Measurements from ENCODE around the gene CACNA2D3.

Gene CACNA2D3

DNA sequence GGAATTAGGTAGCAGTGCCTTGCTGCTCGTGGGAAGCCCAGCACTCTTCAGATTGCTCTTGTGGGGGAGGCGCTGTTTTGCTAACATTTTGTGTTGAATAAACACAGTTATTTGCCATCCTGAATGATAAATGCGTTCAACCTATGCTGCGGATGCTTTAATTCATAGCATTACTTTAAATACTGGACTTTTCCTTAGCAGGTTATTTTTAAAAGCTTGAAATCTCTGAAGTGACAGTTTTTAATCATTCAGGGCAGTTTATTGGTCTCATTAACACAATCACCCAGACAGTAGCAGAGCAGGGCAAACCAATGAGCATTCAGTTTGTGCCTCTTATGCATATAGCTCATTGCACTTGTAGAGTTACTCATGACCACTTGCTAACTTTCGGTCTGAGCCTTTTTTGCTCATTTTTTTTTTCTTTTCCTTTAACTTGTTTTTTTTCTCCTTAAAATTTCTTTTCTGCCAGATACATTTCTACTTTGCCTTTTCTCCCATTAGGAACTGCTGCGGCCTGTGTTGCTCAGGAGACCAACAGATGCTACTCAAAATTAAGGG is 5.2 kb downstream of the CACNA2D3 start:
- no peak for DNase-seq

DNA sequence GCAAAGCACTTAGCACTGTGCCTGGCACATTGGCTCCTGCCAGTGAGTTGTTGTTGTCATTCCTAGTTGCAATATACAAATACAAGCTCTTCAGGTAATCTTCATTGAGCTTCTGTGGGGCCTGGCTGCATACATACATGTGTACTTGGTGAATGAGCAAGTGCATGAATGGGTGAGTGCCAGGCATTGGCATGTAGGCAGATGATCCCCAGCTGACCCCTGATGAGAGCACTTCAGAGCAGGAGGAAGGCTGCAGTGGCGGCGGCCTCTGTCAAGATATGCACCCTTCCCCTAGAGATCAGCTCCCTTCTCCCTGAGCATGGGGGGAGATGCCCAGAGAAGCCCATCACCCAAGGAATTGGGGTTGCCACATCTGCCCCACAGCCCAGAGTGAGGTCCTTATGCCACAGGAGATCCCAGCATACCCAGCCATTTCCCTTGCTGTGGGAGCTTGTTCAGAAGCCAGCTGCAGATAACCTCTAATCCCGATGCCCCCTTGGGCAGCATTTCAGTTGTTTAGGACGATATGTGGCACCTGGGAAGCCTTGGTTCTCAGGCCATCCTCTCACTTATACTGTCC is 8.8 kb downstream of the CACNA2D3 start:
- no peak for DNase-seq

DNA sequence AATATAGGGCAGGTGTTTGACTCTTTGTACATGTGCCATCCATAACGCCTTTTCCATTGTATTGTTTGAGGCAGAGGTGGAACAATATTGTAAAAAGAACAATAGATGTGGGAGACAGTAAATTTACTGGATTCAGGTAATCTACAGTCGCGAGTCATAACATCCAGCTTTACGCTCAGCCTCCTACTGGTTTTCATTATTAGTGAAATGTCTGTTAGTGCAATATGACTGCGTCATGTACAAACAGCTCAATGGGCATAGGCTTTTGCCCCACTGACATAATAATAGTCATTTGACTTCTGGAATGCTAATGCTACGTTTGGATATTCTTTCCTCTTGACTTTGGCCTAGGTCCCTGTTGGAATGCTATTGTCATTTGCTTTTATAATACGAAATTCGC is 9.5 kb downstream of the CACNA2D3 start:
- no peak for DNase-seq

DNA sequence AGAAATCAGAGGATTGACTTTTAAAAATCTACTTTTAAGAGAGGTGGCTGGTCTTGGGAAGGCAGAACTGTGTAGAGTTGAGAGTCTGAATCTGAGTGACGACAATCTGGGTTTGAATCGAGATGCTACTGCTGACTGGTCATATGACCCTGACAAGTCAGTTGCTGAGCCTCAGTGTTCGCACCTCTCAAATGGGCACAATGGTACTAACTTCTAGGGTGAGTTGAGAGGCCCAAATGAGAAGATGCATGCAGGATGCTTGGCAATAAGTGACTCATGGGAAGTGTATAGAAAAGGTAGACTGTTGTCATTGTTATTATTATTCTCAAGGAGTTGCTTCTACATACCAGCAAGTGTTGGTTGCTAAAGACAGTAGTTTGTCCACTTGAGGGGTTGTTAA is 10.3 kb downstream of the CACNA2D3 start:
- no peak for DNase-seq

DNA sequence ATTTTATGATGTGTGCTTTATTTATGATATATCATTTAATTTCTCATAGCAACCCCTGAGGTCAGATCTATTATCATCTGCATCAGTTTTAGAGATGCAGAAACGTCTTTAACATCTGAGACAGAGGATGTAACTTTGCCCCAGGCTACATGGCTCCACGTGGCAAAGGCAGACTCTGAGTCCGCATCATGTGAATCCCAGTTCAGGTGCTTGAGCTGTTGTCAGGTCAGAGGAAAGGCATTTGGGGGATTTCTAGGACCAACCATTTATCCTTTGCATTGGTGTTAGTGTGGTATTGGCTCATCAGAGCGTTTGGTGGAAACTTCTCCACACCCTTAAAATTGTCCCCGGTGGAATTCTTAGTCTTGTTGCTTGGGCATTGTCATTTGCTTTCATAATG is 10.8 kb downstream of the CACNA2D3 start:
- DNase-seq = no peak

DNA sequence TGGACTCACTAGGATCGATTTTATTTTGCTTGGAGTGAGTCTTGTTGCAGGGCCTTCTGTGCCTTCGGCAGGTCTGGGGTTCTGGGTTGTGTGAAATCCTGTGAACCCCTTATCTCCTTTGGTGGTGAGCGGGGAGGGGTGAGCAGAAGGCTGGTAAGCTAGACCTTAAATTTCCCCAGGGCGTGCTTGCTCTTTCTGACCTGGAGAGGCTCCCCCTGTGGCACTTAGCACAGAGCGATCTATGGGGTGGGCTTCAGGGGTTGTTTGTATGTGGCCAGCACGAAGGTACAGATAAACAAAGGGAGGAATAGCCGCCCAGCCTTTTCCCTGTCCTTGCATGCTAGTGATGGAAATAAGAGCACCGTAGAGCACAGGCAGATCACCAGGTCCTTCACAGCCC is 11.8 kb downstream of the CACNA2D3 start:
- DNase-seq = no peak

DNA sequence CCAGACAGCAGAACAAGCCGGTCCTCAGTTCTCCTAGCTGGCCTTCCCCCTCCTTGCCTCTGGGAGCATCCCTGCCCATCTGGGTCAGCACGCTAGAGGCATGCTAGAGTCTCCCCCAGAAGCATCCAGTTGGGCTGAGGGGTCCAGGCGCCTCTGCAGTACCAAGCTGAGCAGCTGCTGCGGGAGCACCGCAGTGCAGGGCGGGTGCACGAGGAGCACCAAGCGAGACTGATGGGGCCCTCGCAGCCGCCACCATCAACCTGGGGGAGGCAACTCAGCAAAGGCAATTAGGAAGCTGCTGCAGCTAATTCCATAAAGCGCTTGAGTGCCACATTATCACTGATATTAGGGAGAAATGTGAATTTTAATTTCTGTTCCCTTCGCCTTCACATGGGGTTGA is 12.4 kb downstream of the CACNA2D3 start:
- DNase-seq = no peak

DNA sequence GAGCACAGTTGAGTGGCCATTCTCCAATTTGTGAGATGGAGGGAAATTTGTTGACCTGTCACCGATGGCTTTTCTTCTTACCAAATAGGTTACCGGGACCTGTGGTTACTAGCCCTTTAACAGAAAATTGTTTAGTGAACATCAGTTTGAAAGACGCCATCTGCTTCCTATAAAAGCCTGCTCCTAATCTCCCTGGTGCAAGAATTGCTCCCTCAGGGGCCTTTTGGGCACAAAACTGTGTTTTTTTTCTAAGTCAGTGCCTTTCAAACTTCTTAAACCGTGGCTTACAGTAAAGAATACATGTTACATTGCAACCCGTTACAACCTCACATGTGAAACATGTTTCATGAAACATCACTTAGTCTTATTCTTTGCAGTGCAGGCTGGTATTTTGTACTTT is 15.0 kb downstream of the CACNA2D3 start:
- no peak for DNase-seq

DNA sequence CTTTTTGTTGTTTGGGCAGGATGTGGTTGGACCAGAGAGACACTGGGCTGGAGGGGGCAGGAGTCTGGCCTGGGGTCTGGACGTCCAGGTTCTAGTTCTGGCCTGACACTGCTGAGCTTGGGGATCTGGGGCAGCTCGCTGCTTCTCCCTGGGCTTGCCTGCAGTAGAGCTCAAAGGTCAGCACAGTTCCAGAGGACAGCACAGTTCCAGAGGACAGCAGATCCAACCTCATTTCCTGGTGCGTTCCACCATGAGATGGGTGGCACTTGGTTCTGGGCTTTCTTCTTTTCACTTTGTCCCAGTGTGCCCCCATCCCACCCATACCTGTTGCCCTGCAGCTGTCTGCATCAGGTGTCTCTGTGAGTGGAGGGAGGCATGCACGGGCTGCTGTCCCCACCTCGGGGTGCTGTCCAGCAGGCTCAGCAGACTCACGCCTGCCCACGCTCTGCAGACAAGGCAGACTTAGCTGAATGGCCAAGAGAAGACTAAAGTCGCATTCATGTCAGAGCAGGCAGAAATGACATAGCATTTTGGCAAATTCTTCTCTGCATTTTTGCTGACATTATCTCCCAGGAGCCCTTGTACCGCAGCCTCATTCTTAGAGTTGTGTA is 16.7 kb downstream of the CACNA2D3 start:
- DNase-seq = no peak

DNA sequence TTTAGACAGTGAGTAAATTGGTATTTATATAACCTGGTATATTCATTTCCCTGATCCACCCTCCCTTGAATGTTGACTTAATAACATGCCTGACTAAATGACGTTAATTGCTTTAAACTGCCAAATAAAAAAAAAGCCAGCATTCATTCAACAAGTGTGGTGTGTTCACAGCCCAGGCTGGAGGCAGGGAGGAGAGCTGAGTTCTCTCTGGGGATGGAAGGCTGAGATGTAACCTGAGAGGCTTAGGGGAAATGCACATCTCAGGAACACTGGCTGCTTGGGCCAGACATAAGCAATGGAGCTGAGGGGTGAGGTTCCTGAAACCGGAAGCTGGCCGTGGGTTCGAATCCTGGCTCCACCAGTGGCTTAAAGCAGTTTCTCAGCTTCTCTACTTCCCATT is 17.3 kb downstream of the CACNA2D3 start:
- DNase-seq = no peak

DNA sequence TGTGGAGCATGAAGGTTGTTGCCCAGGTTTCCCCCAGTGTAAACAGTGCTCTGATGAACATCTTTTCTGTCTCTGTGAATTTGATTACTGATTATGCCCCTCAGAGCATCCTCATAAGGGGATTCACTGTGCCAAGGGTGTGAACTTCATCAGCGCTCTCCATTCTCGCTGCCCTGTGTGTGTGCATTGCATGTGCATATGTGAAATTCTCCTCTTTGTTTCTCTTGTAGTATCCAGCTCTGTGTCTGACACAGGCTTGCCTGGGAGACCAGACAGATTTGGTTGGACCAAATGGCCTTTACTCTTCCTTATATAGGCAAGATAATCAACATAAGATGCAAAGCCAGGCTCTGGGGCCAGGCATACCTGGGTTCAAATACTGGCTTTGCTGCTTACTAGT is 21.9 kb downstream of the CACNA2D3 start:
- DNase-seq = no peak

DNA sequence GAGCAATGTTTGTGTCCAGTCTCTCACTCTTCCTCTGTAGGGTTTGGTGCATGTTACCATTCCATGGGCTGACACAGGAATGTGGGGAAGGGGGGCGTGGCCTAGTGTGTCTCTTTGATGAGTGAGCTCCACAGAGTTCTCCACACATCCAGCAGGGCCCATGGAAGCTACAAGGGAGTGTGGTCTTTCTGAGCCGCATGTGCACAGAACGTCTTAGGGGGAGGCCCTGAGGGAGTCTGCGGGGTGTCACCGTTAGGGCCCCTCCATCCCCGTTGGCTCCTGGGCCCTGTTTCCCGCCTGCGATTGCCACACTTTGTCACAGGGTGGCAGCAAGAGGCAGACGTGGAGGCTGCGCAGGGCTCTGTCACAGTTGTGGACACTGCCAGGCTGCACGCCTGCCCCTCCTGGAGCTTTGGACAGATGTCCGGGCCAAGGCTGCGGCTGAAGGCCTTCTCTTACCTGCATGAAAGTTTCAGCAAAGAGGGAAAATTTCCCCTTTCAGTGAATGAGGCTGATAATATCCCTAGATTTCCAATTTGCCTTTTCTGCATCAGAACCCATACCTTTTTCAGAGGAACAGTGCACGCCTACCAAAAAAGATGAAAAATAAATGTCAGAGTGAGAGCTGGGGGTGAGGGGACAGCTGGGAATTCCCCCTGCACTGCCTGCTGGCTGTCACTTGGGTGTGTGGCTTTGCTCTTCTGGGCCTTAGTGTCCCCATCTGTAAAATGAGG is 24.3 kb downstream of the CACNA2D3 start:
- no peak for DNase-seq

DNA sequence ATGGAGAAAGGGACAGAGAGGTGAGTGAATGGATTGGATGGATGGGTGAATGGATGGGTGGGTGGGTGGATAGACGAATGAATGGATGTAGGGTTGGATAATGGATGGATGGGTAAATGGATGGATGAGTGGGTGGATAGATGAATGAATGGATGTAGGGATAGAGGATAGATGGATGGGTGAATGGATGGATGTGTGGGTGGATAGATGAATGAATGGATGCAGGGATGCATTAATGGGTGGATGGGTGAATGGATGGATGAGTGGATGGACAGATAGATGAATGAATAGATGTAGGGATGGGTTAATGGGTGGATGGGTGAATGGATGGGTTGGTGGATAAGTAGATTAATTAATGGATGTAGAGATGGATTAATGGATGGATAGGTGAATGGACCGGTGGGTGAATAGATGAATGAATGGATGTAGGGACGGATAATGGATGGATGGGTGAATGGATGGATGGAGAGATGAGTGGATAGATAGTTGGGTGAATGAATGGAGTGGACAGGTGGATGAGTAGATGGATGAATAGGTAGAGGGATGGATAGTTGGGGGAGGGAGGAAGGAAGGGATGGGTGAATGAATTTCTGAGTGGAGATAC is 28.6 kb downstream of the CACNA2D3 start:
- DNase-seq = no peak

DNA sequence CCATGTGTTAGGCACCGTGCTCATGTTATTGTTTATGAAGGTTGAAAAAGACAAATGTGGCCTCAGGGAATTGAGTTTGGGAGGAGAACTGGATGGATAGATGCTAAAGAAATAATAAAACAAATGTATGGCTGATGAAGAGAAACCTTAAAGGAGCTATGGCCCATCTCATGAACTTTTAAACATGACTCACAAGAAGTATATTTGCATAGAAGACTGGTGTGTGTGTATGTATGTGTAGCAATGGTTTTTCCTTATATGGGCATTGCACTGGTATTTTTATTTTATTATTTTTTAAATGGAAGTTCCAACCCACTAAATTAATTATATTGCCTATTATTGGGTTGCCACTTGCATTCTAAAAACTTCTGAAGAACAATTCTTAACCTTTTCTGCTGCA is 31.1 kb downstream of the CACNA2D3 start:
- no peak for DNase-seq

DNA sequence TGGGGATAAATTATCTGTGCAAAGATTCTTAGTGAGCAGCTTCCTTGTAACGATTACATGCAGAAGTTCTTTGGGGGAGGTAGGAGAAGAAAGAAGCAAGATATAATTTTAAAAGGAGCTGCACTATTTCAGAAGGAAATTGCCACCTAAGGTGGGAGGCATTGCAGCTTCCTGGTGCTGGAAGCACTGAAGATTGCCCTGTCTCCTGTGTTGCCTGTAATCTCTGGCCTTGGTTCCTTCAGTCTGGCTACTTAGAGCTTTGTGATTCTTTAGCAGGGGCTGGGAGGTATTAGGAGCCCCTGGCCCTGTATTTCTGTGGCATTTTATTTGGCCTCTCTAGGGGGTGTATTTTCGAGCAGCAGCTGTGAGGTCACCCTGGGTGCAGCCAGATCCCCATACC is 35.5 kb downstream of the CACNA2D3 start:
- no peak for DNase-seq

DNA sequence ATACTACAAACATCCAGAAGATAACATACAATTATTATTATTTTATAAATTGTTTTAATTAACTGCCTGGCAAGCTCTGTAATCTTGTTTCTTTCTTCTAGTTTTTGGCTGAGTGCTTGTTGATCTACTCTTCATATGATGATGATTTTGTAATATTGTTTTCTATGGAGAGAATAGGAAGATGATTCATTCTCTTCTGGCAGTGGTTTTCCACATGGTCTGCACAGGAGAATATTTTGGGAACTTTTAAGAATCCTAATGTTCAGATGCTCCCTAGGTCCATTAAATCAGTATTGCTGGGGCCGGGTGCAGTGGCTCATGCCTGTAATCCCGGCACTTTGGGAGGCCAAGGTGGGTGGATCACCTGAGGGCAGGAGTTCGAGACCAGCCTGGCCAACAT is 37.6 kb downstream of the CACNA2D3 start:
- no peak for DNase-seq

DNA sequence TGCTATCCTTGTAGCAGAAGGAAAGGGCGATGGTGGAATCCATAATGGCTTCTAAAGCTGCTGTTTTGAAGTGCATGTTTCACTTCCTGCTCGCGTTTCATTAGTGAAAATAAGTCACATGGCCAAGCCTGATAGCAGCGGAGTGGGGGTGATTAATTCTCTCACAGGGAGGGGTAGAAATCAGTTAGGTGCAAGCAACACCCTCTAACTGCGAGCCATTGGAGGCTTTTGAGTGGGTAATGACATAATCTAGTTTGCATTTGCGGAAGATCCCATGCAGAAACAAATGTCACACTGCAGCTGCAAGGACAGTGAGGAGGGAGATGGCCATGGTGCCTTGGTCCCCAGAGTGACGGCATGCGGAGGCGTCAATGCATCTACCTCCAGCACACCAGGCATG is 41.1 kb downstream of the CACNA2D3 start:
- no peak for DNase-seq

DNA sequence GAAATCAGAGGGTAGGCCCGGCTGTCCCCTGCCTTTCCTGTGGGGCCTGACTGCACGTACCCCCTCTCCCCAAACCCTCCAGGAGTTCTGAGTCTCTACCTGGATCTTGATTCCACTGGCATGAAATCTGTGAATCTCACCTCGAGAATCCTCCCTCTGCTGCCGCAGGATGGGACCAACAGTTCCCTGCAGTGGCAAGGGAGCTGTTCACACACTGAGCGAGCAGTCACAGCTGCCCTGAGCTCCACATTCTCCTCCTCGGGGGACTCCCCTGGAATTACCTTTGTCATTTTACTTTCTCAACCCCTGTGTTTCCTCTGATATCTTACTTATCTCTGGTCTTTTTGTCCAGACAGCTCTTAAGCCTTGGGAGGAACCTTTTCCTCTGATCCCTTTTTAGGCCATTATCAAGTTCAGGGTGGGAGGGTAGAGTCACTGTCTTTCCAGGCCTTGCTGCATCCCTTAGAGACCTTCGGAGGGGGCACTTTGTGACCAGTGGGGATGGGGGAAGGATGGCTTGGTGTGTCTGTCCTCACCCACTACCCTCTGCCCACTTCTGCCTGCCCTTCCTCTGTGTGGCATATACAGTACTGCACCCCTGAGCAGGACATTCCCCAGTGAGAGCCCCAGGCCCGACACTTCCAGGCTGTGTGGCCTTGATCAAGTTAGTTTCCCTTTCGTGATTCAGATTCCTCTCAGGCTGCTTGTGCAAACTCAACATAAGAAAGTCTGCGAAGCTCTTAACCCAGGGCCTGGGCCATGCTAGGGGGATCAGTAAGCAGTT is 42.0 kb downstream of the CACNA2D3 start:
- no peak for DNase-seq

DNA sequence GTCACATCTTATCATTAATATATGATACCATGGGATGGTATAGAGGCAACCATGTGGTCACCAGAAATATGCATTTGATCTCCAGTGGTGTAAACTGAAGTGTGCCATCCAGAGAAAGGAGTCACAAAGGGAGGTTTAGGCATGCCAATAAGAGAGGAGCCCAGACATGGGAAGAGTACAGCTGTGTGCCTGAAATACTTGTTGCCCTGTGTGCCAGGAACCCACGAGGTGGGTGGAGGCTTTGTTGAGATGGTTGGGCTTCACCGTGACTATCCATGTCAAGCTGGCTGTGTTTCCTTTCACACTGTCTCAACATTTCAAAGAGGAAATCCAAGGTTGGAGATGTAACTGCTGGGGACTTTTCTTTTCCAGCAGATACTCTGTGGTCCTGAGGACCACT is 43.5 kb downstream of the CACNA2D3 start:
- DNase-seq = no peak

DNA sequence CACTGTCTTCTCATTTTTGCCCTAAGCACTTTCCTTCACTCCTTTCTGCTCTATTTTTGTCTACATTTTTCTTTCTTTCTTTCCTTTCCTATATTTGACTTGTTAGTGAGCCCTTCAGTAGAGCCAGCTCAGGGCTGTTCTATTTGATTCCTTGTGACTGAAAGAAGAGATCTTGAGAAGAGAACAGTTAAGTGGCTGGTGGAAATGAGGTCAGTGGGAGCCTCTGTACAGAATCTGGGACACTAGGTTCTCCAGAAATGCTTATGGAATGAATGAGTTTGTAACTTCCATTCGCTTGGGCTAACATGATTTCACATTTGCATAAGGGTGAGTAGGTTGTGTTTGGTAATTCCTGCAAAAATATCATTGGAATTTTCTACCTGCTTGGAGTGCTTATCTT is 45.6 kb downstream of the CACNA2D3 start:
- no peak for DNase-seq

DNA sequence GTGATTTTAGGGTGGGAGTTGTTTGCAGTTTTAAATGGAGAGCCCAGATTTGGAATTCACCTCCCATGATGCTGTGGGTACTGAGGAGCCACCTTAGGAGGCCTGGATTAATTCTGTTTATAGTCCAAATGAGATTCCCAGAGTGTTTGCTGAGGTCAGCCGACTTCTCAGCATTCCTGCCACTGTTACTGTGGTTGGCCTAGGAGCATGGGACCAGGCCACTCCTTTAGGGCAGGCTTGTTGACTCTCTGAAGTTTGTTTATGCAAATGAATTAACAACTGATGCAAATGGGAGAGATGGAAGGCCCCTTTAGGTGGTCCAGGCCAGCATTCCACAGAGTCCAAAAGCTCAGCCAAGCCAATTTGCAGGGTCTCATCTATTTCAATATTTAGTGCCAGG is 46.1 kb downstream of the CACNA2D3 start:
- DNase-seq = no peak

DNA sequence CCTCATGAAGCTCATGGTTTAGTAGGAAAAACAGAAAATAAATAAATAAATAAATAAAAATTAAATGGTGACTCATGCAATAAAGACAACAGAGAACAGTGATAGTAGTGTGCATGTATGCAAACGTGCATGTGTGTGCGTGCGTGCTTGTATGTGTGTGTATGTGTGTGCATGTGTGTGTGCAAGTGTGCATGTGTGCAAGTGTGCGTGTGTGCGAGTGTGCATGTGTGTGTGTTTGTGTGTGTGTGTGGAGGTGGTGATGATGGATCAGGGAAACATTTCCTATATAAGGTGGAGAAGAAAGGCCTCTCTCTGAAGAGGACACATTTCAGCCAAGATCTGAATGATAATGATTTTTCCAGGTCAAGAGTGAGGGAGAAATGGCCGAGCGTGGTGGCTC is 47.2 kb downstream of the CACNA2D3 start:
- no peak for DNase-seq

DNA sequence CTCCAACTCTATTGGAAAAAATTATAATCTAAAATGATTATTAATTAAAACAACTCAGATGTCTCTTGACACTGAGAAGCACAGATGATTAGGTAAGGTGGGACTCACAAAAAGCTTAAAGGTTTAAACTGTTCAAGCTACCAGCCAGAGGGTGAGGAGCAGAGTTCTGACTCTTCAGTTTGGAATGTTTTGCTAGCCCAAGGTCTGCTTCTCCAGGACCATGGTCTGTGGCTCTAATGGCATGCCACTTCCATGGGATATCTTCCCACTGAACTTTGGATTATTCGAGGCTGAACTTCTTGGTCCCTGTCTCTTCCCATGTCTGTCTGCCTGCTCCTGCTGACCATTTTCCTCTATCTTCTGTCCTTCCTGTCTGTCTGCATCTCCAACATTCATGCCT is 49.2 kb downstream of the CACNA2D3 start:
- no peak for DNase-seq
